GM10266 (cell line): ENCODE results near the gene MED15.

Experiments used
- DNase-seq: peaks from one replicate; pipeline ENCODE4 v3.0.0; 2012; ENCODE audit errors: extremely low spot score
- CTCF ChIP-seq: IDR thresholded peaks from 2 replicates; pipeline ENCODE4 v1.5.1; 2012; ENCODE audit warnings: mild to moderate bottlenecking, low read depth; ENCODE audit not compliant: control insufficient read depth, insufficient read depth; ENCODE audit errors: missing control alignments

MED15 gene

GRCh38 chr22:20517841-20518592 is 10.6 kb downstream of the MED15 start:
- no peak for TF ChIP-seq CTCF
- DNase-seq = no peak

DNA sequence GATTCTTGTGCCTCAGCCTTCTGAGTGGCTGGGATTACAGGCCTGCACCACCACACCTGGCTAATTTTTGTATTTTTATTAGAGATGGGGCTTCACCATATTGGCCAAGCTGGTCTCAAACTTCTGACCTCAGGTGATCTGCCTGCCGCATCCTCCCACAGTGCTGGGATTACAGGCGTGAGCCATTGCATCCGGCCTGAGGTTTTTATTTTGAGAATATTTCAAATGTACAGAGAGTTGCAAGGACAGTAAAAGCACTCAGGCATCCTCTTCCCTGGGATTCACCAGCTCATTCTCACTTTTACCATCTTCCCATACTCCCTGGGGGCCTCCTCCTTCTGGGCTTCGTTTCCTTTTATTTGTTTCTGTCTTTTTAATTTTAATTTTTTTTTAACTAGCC is 12.1 kb downstream of the MED15 start:
- no peak for DNase-seq
- no peak for TF ChIP-seq CTCF

DNA sequence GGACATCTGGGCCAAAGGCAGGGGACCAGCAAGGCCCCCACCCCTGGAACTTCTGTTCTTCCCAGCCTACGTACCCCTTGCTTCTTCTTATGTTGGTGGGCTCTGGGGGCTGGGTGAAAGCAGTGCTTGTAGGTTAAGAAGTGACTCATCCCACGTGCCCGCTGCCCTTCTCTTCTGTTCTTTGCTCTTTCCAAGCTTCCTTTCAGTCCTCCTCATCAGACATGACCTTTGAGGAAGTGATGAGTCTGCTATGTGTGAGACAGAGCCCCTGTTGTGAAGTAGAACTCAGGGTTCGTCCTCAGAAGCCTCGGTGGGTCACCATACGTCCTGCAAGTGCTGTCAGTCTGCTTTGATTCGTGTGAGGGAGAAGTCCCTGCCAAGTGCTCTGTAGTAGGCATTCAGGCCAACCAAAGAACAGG is 12.7 kb downstream of the MED15 start:
- no peak for TF ChIP-seq CTCF
- DNase-seq = no peak

DNA sequence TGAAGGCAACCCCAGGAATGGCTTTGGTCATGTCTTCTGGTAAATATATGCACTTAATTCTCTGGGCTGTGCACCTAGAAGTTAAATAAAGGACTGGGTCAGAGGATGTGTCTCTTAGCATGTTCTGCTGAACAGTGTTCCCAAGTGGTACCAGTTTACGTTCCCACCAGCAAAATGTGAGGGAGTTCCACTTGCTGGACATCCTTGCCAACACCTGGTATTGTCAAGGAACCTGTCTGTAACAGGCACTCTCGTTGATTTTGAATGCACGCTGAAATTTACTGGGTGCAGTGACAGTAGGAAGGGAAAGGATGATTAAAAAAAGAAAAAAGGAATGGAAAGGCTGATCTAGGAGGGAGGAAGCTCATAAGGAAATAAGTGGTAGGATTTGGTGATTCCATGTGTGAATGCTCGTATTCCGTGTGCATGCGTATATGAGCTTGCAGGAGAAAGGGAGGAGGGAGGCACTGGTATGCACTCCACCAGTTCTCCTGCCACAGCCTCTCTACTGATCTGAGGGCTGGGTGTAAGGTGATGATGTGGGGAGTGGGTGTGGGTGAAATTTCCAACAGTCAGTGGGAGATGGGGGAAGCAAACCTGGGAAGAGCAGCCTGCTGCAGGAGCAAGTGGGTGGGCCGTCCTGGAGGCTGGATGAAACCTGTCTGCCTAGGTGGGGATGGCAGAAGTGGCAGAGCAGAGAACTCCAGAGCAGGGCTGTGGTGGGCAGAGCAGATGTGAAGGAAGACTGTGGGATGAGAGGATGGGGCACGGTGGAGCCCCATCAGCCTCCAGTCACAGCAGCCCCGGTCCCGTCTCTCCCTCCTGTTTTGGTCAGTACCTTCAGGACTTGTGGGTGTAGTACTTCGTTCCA is 15.0 kb downstream of the MED15 start:
- no peak for TF ChIP-seq CTCF
- DNase-seq = no peak

GRCh38 chr22:20523086-20523983 is 15.9 kb downstream of the MED15 start:
- no peak for TF ChIP-seq CTCF
- no peak for DNase-seq

- peak; percentile 47 for DNase-seq
- no peak for TF ChIP-seq CTCF
Measured at GRCh38 chr22:20524004-20524481, 16.6 kb downstream of the MED15 start.
